Measurements from ENCODE around the gene SFTPB.
"Not testable (repeated sequence)": the region's sequence is repeated elsewhere in the genome, so short reads cannot be mapped to it uniquely, and the experiment has no call there.

Gene SFTPB

GRCh38 chr2:85652056-85652455, 15.9 kb downstream of the SFTPB start:
- no peak for DNase-seq

- no peak for DNase-seq
Measured at GRCh38 chr2:85651097-85651496, 16.9 kb downstream of the SFTPB start.

- no peak for DNase-seq
Measured at GRCh38 chr2:85650456-85650855, 17.5 kb downstream of the SFTPB start.

GRCh38 chr2:85649201-85650190, 18.5 kb downstream of the SFTPB start:
- DNase-seq, result no peak

DNA sequence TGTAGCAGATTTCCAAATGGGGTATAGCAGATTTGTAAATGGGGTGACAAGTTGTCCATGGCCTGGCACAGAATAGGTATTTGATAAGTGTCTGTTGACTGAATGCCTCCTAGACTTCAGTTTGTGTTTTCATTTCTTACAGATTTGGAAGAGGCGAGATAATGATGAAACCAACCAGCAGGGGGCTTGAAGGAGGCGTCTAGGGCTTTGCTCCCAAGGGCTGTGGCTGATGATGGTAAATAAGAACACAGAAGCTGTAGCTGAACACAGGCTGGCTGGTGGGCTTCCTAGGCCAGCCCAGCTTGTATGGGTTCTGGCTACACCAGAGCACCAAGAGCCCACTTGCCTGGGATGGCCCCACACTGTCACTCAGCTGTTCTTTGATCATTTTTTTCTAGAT, 19.4 kb downstream of the SFTPB start:
- DNase-seq, result no peak

GRCh38 chr2:85647823-85648526, 20.0 kb downstream of the SFTPB start:
- no peak for DNase-seq

- DNase-seq, result no peak
Measured at GRCh38 chr2:85646166-85646565, 21.8 kb downstream of the SFTPB start.

GRCh38 chr2:85644909-85645308, 23.1 kb downstream of the SFTPB start:
- DNase-seq, result no peak

DNA sequence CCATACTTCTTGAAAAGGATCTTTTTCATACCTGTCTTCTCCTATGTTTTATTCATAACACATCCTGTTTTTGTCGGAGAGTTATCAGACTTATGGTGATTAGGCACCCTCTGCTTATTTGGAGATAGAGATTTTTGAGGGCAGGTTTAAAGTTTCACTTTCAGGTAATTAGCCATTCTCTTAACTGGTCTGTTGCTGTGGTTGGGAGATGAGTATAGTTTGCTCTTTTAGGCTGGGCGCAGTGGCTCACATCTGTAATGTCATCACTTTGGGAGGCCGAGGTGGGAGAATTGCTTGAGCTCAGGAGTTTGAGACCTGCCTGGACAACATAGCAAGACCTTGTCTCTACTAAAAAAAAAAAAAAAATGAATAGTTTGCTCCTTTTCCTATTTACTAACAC, 25.3 kb downstream of the SFTPB start:
- DNase-seq, result no peak

GRCh38 chr2:85635636-85636035, 32.4 kb downstream of the SFTPB start:
- DNase-seq, result no peak

GRCh38 chr2:85635011-85635410, 33.0 kb downstream of the SFTPB start:
- no peak for DNase-seq

- no peak for DNase-seq
Measured at GRCh38 chr2:85631316-85631715, 36.7 kb downstream of the SFTPB start.

DNA sequence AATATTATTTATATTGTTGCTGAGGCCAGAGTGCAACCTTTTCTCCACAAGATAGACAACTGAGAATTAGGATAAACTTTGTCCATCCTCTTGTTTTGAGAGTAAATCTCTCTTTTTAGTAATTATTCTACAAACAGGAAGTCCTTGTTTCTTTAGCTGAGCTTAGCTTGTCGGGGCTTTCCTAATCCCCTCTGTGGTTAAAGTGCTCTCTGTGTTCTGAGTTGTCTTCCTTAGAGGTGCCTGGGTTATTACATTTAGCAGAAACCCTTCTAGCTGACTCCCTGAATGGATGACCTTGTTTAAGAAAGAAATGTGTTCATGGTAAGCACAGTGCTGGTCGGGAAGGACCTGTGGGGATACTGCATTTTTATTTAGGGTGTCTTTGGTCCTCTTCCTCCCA, 39.3 kb downstream of the SFTPB start:
- no peak for DNase-seq

DNA sequence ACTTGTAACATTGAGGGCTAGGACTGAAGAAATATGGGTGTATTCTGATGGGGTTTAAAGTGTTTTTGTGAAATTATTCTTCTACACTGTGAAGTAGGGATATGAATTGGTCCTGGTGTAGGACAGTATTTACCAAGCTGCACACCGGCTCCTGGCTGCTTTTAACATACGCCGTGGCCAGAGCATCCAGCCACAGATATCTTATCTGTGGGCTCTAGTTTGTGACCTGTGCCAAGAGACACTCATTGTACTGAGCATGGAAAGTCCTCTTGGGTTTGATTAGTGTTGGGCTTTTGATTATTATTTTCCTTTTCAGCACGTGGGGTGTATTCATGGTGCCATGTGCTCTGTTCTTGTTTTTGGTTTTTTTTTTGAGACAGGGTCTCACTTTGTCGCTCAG, 44.0 kb downstream of the SFTPB start:
- DNase-seq, result no peak

DNA sequence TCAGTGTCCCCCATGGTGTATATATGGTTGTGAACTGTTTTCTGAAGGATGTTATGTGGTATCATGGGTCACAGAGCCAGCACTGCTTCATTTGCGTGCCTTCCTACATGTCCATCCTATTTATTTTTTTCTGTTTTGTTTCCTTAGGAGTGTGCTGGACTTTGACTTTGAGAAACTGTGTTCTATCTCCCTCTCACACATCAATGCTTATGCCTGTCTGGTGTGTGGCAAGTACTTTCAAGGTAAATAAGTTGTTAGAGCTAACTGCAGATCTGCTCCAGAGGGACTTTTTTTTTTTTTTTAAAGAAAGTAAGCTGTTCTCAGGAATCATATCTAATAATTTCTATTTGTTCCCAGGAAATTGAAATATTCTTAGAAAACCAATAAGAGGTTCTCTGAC, 46.7 kb downstream of the SFTPB start:
- DNase-seq, result no peak

DNA sequence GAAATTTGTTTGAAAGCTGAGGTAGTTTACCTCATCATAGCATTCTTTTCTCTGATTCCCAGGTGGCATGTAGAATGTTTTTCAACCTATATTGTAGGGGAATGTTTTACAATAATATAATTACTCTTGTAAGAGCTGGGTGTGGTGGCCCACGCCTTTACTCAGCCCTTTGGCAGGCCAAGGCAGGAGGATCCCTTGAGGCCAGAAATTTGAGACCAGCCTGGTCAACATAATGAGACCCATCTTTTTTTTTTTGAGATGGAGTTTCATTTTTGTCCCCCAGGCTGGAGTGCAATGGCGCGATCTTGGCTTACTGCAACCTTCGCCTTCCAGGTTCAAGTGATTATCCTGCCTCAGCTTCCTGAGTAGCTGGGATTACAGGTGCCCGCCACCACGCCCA, 48.4 kb downstream of the SFTPB start:
- DNase-seq, result no peak

GRCh38 chr2:85617723-85618122, 50.3 kb downstream of the SFTPB start:
- not testable (repeated sequence) for DNase-seq

DNA sequence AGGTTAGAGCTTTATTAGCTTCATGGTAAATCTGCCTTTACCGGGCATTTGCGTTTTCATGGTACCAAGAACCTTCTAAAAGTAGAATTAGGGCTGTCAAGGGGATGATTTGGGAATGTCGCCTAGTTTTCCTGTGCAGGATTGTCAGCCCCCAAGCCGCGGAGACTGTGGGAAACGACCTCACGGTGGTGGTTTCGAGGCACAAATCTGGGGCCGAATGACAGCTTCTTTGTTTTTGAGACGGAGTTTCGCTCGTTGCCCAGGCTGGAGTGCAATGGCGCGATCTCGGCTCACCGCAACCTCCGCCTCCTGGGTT, 52.6 kb downstream of the SFTPB start:
- DNase-seq, result no peak

GRCh38 chr2:85614757-85615156, 53.2 kb downstream of the SFTPB start:
- not testable (repeated sequence) for DNase-seq

GRCh38 chr2:85613717-85614515, 54.1 kb downstream of the SFTPB start:
- DNase-seq, result no peak

DNA sequence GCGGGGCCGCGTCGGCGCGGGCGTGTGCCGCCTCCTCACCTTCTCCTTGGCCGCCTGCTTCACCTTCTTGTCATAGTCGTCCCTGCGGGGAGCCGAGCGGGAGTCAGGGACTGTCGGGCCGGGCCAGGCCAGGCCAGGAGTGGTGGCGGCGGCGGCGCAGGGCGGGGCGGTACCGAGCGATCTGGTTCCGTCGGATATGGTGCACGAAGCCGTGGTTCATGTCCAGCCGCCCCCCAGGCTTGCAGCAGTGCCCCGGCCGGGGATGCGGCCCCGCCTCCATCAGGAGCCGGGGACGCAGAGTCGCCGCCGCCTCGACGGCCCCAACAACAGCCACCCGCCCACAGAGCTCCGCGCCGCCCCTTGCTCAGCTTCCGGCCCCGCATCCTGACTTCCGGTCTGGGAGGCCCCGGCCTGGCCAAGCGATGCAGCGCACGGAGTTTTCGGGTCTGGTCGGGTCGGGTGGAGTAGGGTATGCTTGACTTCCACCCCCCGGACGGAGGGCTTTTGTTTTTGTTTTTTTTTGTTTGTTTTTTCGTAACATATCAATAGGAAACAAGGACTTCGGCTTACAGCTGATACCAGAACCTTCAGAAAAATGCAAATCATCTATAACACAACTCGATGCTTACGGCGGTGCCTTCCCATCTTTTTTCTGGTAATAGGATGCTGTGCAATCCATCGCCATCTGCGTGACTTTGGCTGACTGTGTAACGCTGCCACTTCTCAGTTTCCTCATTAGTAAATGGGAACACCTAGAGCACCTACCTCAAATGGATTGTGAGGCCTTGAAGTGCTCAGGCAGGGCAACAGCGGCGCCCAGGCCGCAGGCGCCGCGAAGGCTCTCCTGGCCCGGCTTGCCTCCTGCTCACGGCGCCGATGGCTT, 56.1 kb downstream of the SFTPB start, which contains the start of gene C2orf68:
TSS of gene C2orf68 (minus strand) at position 362 of the 883 bp plus-strand sequence. CDS start at position 280, 82 bp downstream.
- peak; percentile 95 for DNase-seq

DNA sequence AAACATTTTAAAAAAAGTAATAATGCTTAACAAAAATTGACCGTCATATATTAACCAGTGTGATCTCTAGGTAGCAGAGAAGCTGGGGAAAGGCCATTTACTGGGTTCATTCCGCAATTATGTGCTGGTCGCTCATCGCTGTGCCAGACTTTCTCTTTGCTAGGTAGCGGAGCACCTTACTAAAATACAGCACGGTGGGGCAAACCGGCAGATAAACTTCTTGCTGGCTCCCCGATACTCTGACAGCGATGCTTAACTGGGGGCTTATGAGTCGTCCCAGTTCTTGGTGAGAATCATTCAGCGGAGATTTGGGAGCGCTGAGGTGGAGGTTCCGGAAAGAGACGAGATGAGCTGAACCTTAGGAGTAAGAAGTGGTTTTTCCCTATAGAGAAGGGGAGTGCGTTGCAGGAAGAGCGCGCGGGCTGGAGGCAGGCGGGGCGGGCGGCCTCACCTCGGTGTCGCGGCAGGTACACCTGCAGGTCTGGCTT, 56.7 kb downstream of the SFTPB start:
- DNase-seq, result no peak
